HG03457 (cell line): Measurements from ENCODE around the gene PTPN4.
"Not testable (repeated sequence)": the region's sequence is repeated elsewhere in the genome, so short reads cannot be mapped to it uniquely, and the experiment has no call there.

Experiments
- ATAC-seq: cut with Tn5 transposase; IDR thresholded peaks from one replicate; pipeline ENCODE4 v1.9.1; 2021; ENCODE audit warnings: moderate number of reproducible peaks; ENCODE audit not compliant: unreplicated experiment

PTPN4 gene

GRCh38 chr2:119932809-119933208 is 173.1 kb downstream of the PTPN4 start:
- no peak for ATAC-seq

GRCh38 chr2:119934319-119934718 is 174.6 kb downstream of the PTPN4 start:
- ATAC-seq, result no peak

- no peak for ATAC-seq
These were observed 178.0 kb downstream of the PTPN4 start for GRCh38 chr2:119937680-119938079.

GRCh38 chr2:119939915-119940314 is 180.2 kb downstream of the PTPN4 start:
- ATAC-seq, result no peak

GRCh38 chr2:119940856-119941255 is 181.1 kb downstream of the PTPN4 start:
- no peak for ATAC-seq

- no peak for ATAC-seq
These were observed 181.7 kb downstream of the PTPN4 start for GRCh38 chr2:119941388-119941787.

GRCh38 chr2:119941981-119942513 is 182.3 kb downstream of the PTPN4 start:
- no peak for ATAC-seq

- ATAC-seq, result no peak
These were observed 183.3 kb downstream of the PTPN4 start for GRCh38 chr2:119943058-119943457.

GRCh38 chr2:119947535-119947934 is 187.8 kb downstream of the PTPN4 start:
- ATAC-seq, result no peak

GRCh38 chr2:119950966-119951365 is 191.2 kb downstream of the PTPN4 start:
- ATAC-seq, result no peak

GRCh38 chr2:119958670-119959268 is 199.0 kb downstream of the PTPN4 start:
- ATAC-seq, result no peak

- no peak for ATAC-seq
These were observed 201.1 kb downstream of the PTPN4 start for GRCh38 chr2:119960821-119961220.

- no peak for ATAC-seq
These were observed 222.2 kb downstream of the PTPN4 start for GRCh38 chr2:119981896-119982295.

GRCh38 chr2:119982506-119982905 is 222.8 kb downstream of the PTPN4 start:
- no peak for ATAC-seq

GRCh38 chr2:119983108-119983507 is 223.4 kb downstream of the PTPN4 start:
- no peak for ATAC-seq

- no peak for ATAC-seq
These were observed 236.4 kb downstream of the PTPN4 start for GRCh38 chr2:119996148-119996547.

- not testable (repeated sequence) for ATAC-seq
These were observed 237.5 kb downstream of the PTPN4 start for GRCh38 chr2:119996896-119997891.

GRCh38 chr2:120001471-120001870 is 241.7 kb downstream of the PTPN4 start:
- ATAC-seq, result no peak

- no peak for ATAC-seq
These were observed 244.5 kb downstream of the PTPN4 start for GRCh38 chr2:120004254-120004653.

- ATAC-seq, result peak; percentile 89
These were observed 246.3 kb downstream of the PTPN4 start for GRCh38 chr2:120005834-120006521.

- ATAC-seq, result no peak
These were observed 248.1 kb downstream of the PTPN4 start for GRCh38 chr2:120007851-120008250.
